GF-D8 (cell line): Measurements from ENCODE around the gene SGTA.
"Not testable (repeated sequence)": the region's sequence is repeated elsewhere in the genome, so short reads cannot be mapped to it uniquely, and the experiment has no call there.

Experiments
- DNase-seq: peaks from one replicate; lab custom pipeline; 2025; lab: John Stamatoyannopoulos, UW

The SGTA gene

DNA sequence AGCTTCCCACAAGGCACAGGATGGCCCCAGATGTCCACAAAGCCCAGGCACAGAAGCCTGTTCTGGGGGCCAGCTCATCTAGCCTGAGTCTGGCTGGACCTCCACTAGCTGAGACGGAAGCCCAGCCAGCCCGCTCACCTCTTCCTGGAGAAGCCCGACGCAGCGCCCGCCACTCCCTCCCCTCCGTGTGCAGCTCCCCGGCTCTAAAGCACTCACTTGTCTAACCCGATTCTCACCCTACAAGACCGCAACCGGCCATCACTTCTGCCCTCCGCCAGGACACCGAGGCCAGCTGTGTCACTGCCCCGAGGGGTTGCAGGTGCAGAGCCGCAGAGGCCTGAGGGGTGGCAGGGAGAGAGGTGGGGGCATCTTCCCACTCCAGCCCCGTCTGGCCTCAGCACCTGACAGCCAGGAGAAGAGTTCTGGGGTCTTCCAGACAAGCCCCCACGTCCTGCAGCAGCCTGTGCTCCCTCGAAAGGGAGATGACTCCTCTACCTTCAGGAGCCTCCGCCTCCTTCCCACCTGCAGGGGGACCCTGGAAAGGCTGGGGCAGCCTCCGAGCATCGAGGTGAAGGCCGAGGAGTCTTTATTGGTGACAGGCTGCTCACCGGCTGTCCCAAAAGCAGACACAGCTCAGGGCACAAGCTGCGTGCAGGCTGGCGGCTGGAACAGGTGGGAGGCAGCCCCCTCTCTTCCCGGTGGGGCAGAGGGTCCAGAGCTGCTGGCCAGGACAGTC is 56.0 kb downstream of the SGTA start:
- DNase-seq = no peak

DNA sequence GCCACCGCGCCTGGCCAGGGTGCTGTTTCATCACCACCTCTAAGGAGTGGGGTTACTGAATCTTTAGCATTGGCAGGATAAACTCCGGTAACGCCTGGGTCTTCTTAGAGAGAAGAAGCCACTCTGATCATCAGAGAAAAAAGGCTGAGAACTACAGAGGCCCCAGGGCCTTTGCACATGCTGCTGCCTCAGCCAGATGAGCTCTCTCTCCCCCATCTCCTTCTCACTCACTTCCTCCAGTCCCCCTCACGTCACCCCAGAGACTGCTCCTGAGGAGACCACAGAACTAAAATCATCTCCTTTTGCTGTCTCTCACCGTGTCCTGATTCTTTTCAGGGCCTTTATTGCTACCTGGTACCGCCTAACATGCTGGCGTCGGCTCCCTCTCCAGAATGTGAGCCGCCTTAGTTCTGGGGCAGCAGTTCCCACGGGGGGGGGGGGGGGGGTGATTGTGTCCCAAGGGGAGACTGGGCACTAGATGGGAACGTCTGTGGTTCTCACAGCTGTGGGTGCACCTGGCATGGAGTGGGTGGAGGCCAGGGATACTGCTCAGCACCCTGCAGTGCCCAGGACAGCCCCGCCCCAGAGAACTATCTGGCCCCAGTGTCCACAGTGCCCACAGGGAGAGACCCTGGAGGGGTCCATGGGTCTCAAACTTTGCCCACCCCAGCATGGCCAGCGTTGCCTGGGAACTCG is 56.8 kb downstream of the SGTA start:
- no peak for DNase-seq

DNA sequence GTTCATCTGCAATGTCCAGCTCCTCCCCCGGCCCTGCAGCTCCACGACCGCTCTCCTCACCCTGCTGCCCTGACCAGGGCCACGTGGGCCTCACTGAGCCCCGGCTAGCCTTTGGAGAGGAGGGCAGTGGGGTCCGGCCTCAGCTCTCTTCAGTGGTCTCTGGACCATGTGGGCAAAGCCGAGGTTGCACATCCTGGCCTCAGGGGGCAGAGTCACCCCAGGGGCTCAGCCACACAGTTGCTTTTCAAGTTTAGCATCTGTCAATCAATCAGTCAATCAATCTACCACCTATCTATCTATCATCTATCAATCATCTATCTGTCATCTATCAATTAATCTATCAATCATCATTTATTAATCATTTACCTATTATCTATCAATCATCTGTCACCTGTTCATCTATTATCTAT is 58.9 kb downstream of the SGTA start:
- DNase-seq = no peak

DNA sequence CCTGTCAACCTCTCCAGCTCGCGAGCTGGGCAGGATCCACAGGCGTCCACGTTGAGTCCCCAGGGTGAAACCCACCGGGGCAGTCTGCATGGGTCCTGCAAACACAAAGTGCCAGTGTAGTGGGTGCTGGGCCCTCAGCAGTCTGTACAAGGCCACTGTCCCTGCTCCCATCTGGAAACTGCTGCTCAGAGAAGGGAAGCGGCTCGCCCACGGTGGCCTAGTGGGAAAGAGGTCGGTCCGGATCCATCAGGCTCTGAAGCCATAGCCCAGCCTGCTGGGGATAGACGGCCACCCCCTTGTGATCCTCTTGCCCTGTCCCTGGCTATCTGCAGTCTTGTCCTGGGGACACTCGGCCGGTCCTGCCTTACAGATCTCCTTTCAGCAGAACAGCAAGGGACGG is 59.3 kb downstream of the SGTA start:
- DNase-seq = no peak

DNA sequence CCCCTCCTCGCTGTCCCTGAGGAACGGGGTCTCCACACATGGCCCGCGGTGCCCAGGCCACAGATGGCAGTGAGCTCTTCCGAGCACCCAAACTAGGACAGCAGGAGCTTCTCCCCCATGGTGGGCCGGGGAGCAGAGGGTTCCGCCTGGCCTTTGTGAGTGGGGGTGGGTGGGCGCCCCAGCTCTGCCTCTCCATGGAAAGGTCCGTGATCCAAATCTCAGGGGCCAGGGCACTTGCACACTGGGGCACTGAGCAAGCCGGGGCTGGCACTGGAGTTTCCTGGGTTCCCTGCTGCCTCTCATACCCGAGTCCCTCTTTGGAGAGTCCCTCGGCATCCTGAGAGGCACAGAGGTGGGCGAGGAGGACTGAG is 59.7 kb downstream of the SGTA start:
- no peak for DNase-seq

DNA sequence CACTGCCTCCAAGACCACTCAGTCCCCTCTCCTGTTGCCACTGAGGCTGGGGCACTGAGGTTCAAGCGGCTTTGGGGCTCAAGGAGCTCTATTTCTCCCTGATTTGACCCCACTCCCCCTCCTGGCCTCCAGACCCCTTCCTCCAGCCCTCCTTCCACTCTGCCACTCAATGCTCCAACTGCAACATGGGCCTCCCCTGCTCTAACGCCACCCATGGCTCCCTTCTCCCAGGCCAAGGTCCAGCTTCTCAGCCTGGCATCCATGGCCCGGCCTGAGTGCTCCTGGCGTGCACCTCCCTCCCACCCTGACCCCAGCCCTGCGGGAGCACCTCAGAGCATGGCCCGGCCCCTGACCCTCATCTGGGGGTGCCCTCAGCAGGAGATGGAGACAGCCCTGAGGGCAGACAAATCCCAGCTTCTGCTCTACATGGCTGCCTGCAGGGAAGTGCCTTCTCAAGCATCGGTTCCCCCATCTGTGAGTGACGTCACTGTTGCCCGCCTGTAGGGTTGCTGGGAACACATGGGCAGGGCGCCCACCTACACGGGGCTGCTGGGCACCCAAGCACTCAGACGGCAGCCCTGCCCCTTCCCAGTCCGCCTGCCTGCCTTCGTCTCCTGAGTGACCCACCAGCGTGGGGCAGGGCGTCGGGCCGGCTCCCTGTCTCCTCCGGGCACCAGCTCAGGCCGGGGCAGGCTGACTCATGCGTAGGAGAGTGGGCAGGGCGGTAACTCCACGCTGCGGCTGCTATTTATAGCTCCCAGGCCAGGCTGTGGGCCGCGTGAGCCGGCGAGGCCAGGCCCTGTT is 60.3 kb downstream of the SGTA start:
- no peak for DNase-seq

DNA sequence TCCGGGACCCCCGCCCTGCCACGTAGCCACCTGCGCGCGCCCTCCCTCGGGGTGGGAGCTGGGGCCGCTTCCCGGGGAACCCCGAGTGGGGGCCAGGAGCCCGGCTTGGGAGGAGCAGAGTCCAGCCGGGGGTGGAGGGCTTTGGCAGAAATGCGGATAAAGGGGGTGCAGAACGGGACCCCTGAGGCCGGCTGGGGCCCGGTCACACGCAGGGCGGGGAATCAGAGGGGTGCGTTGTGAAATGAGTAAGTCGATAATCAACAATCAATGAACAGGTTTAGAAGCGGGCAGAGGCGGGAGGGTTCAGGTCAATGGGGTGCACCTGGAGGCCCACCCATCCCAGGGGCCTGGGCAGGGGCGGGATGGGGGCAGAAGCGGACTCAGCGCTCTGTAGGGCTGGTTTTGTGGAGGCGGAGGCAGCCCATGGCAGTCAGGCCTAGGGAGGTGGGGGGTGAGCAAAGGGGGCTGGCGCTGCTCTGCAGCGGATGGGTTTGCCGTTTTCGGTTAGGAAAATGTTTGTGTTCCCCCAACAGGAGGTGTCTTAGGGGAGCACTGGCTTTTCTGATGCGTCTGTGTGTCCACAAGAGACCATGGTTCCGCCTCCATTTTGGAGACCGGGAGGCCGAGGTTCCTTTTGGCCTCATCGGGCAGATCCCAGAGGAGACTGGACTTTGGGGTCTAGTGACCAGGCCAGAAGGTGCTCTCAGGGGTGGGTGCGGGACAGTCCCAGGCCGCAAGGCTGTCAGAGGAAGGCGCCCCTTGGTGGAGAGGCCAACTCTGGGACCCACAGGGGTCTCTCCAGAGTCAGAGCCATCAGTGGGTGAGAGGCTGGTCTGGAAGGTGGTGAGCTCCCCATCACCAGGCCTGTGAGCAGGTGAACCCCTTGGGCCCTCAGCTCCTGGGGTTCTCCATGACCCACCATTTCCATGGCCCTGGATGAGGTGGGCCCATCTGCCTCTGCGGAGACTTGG is 61.2 kb downstream of the SGTA start:
- DNase-seq = no peak

DNA sequence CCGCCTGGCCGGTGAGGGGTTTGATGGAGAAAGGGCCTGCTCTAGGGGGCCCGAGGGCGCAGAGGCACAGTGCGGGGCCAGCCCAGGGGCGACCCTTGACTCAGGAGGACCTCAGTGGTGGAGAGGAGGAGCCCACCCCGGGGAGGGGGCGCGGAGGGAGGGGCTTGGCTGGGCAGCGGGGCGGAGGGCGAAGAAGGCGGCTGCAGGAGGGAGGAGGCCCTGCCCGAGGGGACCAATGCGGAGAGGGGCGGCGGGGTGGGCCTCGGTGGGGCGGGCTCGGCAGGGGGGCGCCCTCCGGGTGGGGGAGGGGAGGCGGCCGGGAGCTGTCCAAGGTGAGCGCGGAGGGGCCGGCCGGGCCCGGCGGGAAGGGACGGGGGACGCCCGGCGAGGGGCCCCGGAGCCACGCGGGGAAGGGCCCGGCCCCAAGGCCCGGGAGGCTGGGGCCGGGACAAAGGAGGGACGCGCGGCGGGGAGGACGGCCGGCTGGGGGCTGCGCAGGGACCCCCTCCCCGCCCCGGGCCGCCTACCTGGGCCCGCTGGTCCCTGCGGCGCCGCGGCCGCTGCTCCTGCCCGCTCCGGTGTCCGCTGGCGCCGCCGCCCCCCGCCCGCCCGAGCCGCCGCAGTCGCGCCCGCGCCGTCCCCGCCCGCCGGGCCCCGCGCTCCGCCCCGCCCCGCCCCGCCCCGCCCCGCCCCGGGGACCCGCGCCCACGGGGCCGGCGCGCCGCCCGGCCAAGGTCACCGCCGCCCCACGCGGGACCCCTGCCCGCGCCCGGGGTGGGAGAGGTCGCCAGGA is 62.1 kb downstream of the SGTA start, which contains the start of gene DIRAS1:
DIRAS1 (minus strand) TSS at position 596 of the 793 bp plus-strand sequence. CDS start 3,566 bp downstream, outside the sequence.
- DNase-seq = no peak

DNA sequence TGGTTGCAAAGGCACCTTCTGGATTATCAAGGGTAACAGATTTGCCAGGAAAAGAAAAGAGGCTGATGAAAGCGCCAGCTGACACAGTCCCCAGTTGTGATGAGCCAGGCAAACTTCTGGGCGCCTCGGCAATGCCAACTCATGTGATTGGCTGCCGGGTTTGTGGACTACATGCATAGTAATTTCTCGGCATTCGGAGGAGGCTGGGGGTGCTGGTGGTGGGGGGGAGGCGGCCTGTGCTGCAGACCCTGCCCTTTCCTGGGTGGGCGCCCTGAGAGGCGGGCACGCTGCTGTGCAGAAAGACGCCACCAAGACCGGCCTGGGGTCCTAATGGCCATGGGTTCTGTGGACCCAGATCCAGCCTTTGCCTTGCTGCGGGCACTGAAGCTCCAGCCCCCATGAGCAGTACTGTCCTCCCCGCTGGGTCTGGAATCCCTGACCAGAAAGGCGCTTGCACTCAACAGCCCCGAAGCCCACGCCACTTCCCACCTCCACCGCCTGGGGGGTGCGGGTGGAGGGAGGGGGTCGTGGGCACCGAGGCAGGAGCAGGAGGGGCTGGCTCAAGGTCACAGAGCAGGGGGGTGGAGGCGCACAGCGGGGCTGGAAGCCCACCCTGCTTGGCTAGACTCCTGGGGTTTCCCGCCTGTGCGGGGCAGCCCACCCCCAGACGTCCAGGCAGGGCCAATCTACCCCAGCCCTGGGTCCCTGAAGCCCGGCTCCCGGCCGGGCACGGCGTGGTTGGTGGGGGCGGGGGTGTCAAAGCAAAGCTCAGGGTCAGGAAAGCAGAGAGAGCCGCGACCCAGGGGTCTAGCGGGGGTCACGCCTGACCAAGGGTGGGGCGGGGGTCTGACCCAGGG is 62.9 kb downstream of the SGTA start:
- DNase-seq = no peak

DNA sequence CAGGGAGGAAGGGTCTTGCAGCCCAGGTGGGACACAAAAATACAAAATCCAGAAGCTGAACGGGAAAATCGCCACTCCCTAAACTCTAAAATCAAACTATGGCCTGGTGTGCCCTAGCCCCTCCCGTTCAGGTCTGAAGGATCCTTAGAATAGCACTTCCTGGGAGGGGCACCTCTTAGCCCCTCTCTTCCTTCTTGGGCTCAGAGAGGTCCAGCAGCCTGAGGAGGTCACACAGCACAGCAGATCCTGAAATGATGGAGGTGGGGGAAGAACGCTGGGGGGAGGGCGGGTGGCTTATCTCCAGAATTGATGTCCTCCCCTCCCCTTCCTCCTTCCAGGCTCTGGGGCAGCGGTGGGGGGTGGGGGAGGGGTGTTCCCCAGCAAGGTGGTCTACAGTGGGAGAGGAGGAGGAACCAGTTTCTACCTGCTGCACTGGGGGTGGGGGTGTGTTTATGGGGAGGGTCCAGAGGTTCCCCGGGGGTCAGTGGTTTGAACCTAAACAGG is 63.8 kb downstream of the SGTA start:
- no peak for DNase-seq

DNA sequence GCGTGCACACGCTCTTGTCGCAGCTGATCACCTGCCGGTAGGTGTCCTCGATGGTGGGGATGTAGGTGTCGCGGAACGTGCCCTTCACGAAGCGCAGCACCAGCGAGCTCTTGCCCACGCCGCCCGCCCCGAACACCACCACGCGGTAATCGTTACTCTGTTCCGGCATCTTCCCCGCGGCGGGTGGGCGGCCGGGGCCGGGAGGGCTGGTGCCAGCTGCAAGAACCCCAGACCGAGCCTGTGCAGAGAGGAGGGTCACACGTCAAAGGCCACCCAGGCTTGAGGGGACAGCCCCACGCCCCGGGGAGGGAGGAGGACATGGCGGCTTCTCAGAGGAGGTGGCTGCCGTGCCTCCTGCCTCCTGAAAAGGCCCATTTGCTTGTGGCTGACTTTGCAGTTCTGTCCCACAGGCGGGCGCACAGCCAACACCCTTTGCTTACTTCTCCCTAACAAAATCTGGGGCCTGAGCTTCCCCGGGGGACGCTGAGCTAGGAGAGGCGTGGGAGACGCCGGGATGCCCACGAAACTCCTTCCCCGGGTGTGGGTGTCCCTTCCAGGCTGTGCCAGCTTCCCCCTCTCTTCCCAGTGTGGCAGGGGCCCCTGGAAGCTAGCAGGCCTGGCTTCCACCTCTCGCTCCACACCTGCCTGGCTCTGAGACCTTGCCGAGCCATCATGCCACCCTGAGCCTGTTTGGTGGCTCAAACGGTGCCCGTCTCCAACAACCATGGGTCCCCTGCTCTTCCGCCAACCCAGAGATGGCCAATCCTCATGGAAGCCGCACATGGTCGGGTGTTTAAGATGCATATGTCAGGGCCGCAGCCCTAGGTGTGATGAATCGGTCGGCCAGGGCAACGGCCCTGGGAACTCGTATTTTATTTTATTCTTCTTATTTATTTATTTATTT is 65.2 kb downstream of the SGTA start:
- DNase-seq = no peak

DNA sequence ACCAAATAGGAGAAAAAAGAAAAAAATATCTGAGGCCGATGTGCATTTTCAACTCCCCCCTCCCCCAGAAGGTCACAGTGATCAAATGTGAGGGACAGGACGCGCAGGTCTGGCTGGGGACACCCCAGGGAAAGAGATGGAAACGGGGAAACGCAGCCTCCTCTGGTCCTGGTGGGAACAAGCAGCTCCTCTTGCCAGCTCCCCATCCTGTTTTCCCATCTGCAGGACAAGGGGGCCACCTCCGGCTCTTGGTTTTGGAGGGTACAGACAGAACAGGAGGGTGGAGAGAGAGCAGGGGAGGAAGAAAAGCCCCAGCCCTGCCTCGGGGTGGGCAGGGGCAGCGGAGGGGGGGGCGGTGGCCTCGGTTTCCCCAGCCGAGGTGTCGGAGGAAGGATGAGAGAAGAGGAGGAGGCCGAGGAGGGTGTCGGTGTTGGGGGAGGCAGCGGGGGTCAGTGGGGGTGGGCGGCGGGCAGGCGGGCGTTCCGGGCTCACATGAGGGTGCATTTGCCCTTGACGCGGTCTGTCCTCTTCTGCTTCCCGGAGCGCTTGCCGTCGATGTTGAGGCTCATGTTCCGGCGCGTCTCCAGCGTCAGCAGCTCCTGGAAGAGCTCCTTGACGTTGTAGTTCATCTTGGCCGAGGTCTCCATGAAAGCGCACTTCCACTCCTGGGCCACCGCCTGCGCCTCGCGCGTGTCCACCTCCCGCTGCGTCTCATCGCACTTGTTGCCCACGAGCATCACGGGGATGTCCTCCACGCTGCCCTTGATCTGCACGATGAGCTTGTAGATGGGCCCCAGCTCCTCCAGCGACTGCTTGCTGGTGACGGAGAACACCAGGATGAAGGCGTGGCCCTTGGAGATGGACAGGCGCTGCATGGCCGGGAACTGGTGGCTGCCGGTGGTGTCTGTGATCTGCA is 66.1 kb downstream of the SGTA start:
- DNase-seq = no peak

DNA sequence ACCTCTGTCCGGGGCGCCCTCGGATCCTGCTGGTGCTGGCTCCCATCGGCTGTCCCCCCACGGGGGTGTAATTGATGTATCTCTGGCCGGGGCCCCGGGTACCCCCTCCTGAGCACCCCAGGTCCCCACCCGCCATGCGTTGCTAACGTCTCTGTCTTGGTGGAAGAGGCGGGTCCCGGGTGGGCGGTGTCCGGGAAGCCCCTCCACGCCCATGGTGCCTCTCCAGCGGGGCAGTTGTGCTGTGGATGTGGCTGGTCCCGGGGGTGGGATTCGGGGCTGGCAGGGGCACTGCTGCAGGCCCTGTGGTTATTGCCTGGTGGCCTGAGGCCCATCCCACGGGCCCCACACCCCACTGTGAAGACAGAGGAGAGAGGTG is 66.8 kb downstream of the SGTA start:
- no peak for DNase-seq

DNA sequence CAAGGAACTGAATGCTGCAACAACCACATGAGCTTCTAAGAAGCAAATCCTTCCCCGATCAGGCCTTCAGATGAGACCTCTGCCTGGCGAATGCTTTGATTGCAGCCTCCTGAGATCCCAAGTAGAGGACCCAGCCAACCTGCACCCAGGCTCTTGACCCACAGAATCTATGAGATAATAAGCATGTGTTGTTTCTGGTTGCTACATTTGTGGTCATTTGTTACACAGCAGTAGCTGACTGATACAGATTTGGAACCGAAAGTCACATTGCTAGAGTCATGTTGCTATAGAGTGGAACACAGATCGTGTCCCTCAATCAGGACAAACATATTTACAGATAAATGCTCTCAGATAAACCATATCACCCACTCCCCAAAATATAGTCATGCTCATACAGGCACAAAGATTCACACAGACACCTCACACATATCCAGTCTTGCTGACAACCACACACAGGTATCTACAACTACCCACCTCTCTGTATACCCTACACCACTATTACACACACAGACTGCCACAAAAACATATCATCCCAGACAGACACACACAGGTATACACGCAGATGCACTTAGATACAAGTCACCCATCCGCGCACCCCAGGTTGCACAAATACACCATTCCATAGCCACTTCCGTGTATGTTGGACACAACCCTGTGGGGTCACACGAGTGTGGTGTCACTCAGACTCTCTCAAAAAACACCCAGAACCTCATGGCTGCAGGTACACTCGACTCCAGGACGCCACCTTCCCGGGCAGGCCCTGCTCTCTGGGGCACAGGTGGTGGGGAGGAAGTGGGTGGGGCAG is 67.4 kb downstream of the SGTA start:
- no peak for DNase-seq

DNA sequence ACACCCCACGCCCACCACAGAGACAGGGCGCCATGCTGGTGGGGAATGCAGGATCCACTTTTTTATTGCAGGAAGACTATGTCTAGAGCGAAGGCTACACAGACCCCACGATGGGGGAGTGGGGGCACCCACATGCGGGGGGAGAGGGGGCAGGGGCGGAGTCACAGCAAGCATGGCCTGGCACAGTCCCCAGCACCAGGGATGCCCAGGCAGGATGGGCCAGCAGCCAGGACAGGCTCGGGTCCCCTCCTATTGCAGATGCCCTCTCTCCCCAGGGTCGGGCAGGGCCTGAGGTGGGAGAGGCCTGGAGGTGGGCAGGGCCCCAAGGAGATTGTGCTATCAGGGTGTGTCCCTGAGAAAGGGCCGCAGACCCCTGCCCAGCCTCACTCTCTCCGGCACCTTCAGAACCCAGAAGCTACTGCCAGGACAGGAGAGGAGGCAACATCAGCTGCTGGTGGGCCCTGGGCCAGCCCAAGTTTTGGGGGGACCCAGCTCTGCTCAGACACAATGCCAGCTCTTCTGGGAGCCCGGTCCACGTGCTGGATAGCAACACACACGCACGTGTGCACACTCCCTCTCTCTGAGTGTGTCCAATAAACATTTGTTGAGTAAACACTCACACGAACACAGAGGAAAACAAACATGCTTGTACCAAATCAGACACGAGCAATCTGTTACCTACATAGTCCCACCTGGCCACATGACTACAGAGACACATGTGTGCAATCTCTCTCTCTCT is 68.4 kb downstream of the SGTA start:
- DNase-seq = no peak

DNA sequence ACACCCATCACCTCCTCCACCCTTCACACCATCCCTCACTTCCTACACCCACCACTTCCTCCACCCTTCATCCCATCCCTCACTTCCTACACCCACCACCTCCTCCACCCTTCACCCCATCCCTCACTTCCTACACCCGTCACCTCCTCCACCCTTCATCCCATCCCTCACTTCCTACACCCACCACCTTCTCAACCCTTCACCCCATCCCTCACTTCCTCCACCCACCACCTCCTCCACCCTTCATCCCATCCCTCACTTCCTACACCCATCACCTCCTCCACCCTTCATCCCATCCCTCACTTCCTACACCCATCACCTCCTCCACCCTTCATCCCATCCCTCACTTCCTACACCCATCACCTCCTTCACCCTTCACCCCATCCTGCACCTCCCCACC is 69.0 kb downstream of the SGTA start:
- not testable (repeated sequence) for DNase-seq
